Measurements from ENCODE around the gene PRDM2.

The PRDM2 gene

GRCh38 chr1:13865851-13866250 lies 165.9 kb downstream of the PRDM2 start:
- DNase-seq (ENCODE audit: extremely low spot score), result no peak
- ChIA-PET POLR2A (no interaction called here), CTCF (no interaction called here)
- no peak for TF ChIP-seq ARNT (IDR thresholded peaks at IDR 0.05)
- no peak for TF ChIP-seq TARDBP (IDR thresholded peaks at IDR 0.05)
- no peak for TF ChIP-seq BHLHE40 (IDR thresholded peaks at IDR 0.05; ENCODE audit: borderline replicate concordance)

GRCh38 chr1:13867603-13868002 lies 167.6 kb downstream of the PRDM2 start:
- TF ChIP-seq HDGF (IDR thresholded peaks at IDR 0.05; ENCODE audit: borderline replicate concordance), result no peak
- ChIA-PET POLR2A (no interaction called here), CTCF (no interaction called here)
- DNase-seq (ENCODE audit: extremely low spot score), result no peak

GRCh38 chr1:13869172-13869797 lies 169.3 kb downstream of the PRDM2 start:
- no peak for DNase-seq (ENCODE audit: extremely low spot score)
- ChIA-PET CTCF (no interaction called here), POLR2A (no interaction called here)
- TF ChIP-seq FOXM1 (IDR thresholded peaks at IDR 0.05; ENCODE audit: borderline replicate concordance) (no peak), CTBP1 (IDR thresholded peaks at IDR 0.05; ENCODE audit: borderline replicate concordance) (no peak), ARNT (IDR thresholded peaks at IDR 0.05) (no peak), FOXA1 (IDR thresholded peaks at IDR 0.05) (no peak), FOXK2 (IDR thresholded peaks at IDR 0.05) (no peak)

- CTCF ChIA-PET, result no interaction called here
- no peak for DNase-seq (ENCODE audit: extremely low spot score)
- POLR2A ChIA-PET, result no interaction called here
- no peak for TF ChIP-seq BHLHE40 (IDR thresholded peaks at IDR 0.05; ENCODE audit: borderline replicate concordance)
- no peak for TF ChIP-seq L3MBTL2 (conservative IDR thresholded peaks at IDR 0.05)
These were observed 171.4 kb downstream of the PRDM2 start for GRCh38 chr1:13871413-13871812.

- no peak for DNase-seq (ENCODE audit: extremely low spot score)
- TF ChIP-seq LEF1 (IDR thresholded peaks at IDR 0.05; ENCODE audit: borderline replicate concordance) (no peak), HDGF (IDR thresholded peaks at IDR 0.05; ENCODE audit: borderline replicate concordance) (no peak), L3MBTL2 (conservative IDR thresholded peaks at IDR 0.05) (no peak), FOXK2 (IDR thresholded peaks at IDR 0.05) (no peak), ZNF384 (IDR thresholded peaks at IDR 0.05) (no peak), SP1 (IDR thresholded peaks at IDR 0.05) (no peak), TARDBP (IDR thresholded peaks at IDR 0.05) (no peak), SUZ12 (IDR thresholded peaks at IDR 0.05) (no peak), FOXA1 (IDR thresholded peaks at IDR 0.05) (no peak), FOXM1 (IDR thresholded peaks at IDR 0.05; ENCODE audit: borderline replicate concordance) (no peak), CTBP1 (IDR thresholded peaks at IDR 0.05; ENCODE audit: borderline replicate concordance) (no peak), PKNOX1 (IDR thresholded peaks at IDR 0.05) (no peak), ARNT (IDR thresholded peaks at IDR 0.05) (no peak), NFRKB (IDR thresholded peaks at IDR 0.05) (no peak), BHLHE40 (IDR thresholded peaks at IDR 0.05; ENCODE audit: borderline replicate concordance) (no peak)
- POLR2A ChIA-PET, result no interaction called here
- CTCF ChIA-PET, result no interaction called here
These were observed 171.9 kb downstream of the PRDM2 start for GRCh38 chr1:13871886-13872285.

- TF ChIP-seq FOXA1 (IDR thresholded peaks at IDR 0.05) (no peak), BHLHE40 (IDR thresholded peaks at IDR 0.05; ENCODE audit: borderline replicate concordance) (no peak), PKNOX1 (IDR thresholded peaks at IDR 0.05) (no peak)
- CTCF ChIA-PET, result no interaction called here
- POLR2A ChIA-PET, result no interaction called here
These were observed 173.0 kb downstream of the PRDM2 start for GRCh38 chr1:13873032-13873431.

More at GRCh38 chr1:13873032-13873431, 173.0 kb downstream of the PRDM2 start:
- no peak for DNase-seq (ENCODE audit: extremely low spot score)
